ENCODE measurements around the gene RPE65. TPM values are rescaled to one million over a fixed set of nuclear protein-coding genes. Genes with fewer than 3 reads are reported as not detected.
"Not testable (repeated sequence)": the region's sequence is repeated elsewhere in the genome, so short reads cannot be mapped to it uniquely, and the experiment has no call there.

Gene RPE65
- total and polyA plus RNA-seq, 2 of the 8 experiments (the other 6 are each of a cell fraction or from before 2014, with no cell fraction given) = not detected

- H4K20me1 ChIP-seq (replicated peaks in 1 of 2; ENCODE audit: control insufficient read depth in 1 of 2, insufficient read depth in 2 of 2, low read length in 2 of 2); H2AK5ac ChIP-seq (ENCODE audit: low read depth, low read length); H2BK5ac ChIP-seq (ENCODE audit: low read depth, low read length); H2AFZ ChIP-seq (ENCODE audit: low read length); H3K4me1 ChIP-seq (replicated peaks in 1 of 4; ENCODE audit: control insufficient read depth in 3 of 4, insufficient read depth in 4 of 4, low read length in 3 of 4); H3K4me2 ChIP-seq (ENCODE audit: insufficient read depth in 1 of 2, low read depth in 2 of 2, low read length in 2 of 2); DNase-seq (ENCODE audit: low read depth in 1 of 2, low spot score in 2 of 2); H3K27me3 ChIP-seq (replicated peaks in 1 of 4; ENCODE audit: control insufficient read depth in 3 of 4, extremely low read depth in 1 of 4, insufficient read depth in 3 of 4, low read length in 3 of 4); H2BK20ac ChIP-seq (ENCODE audit: low read length); H4K8ac ChIP-seq (ENCODE audit: extremely low read depth, insufficient read depth, low read length); H3K14ac ChIP-seq (ENCODE audit: insufficient read length); H2BK15ac ChIP-seq (ENCODE audit: low read length); H3K56ac ChIP-seq (replicated peaks; ENCODE audit: insufficient read length, low read depth, low read length); H3K23ac ChIP-seq (ENCODE audit: insufficient read length); H3K9me3 ChIP-seq (ENCODE audit: insufficient read depth in 2 of 2, low read depth in 1 of 2, low read length in 1 of 2); H2BK12ac ChIP-seq (ENCODE audit: low read depth, low read length); H3K36me3 ChIP-seq (ENCODE audit: control insufficient read depth in 2 of 4, insufficient read depth in 4 of 4, low read length in 3 of 4); H3K4me3 ChIP-seq (ENCODE audit: extremely low read depth in 1 of 4, insufficient read depth in 2 of 4, low read depth in 3 of 4, low read length in 4 of 4); H3K9ac ChIP-seq (replicated peaks in 1 of 4; ENCODE audit: extremely low read depth in 1 of 4, low read depth in 3 of 4, low read length in 3 of 4); H3K18ac ChIP-seq (ENCODE audit: extremely low read depth, low read length); H2BK120ac ChIP-seq (replicated peaks; ENCODE audit: low read depth, low read length); H3K79me1 ChIP-seq (ENCODE audit: low read depth, low read length); FAIRE-seq; POLR2A ChIA-PET (ENCODE audit: partially characterized antibody); H3K23me2 ChIP-seq (ENCODE audit: low read depth, low read length); H4K5ac ChIP-seq (ENCODE audit: insufficient read length, low read depth, low read length); H3K4ac ChIP-seq (replicated peaks; ENCODE audit: insufficient read length, low read depth, low read length); H3K79me2 ChIP-seq (ENCODE audit: control insufficient read depth in 1 of 2, insufficient read depth in 2 of 2, low read length in 2 of 2); H4K91ac ChIP-seq (replicated peaks; ENCODE audit: insufficient read length, low read length); H3K27ac ChIP-seq (ENCODE audit: low read depth, low read length): not testable (repeated sequence)
- WGBS, 2 experiments (ENCODE audit: extremely low coverage in 1 of 2, insufficient coverage in 1 of 2, insufficient read length in 1 of 2, insufficient replicate concordance in 2 of 2, low coverage in 1 of 2, low lambda C conversion rate in 2 of 2, missing lambda C conversion rate in 1 of 2) = 89% methylated on average over 4 of the region's 5 CpGs; no CpG with 5 or more reads in 1 of the 2 experiments
- CTCF ChIA-PET (ENCODE audit: partially characterized antibody) = interaction anchor here (0.6 to 1.5 kb wide), 4 partner anchors 17 to 333 kb away, joined by 3 to 5 read pairs (median 4); no protein-coding TSS in a partner anchor
These were observed 57.3 kb downstream of the RPE65 start for GRCh38 chr1:68392474-68392873.

DNA sequence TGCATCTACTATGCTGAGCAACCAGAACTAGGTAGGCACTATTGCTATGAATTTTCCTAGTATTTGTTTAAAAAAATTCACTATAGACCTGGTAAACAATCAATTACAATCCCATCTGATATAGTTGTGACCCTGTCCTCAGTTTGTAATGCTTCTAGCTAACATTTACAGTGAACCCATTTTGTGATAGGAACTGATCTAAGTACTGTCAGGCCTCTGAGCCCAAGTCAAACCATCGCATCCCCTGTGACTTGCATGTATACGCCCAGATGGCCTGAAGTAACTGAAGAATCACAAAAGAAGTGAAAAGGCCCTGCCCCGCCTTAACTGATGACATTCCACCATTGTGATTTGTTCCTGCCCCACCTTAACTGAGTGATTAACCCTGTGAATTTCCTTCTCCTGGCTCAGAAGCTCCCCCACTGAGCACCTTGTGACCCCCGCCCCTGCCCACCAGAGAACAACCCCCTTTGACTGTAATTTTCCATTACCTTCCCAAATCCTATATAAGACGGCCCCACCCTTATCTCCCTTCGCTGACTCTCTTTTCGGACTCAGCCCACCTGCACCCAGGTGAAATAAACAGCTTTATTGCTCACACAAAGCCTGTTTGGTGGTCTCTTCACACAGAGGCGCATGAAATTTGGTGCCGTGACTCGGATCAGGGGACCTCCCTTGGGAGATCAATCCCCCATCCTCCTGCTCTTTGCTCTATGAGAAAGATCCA is 63.8 kb downstream of the RPE65 start:
- H2AK5ac ChIP-seq (ENCODE audit: low read depth, low read length); H4K5ac ChIP-seq (ENCODE audit: insufficient read length, low read depth, low read length); H3K9me3 ChIP-seq (ENCODE audit: insufficient read depth in 2 of 2, low read depth in 1 of 2, low read length in 1 of 2); H3K4ac ChIP-seq (replicated peaks; ENCODE audit: insufficient read length, low read depth, low read length); H3K56ac ChIP-seq (replicated peaks; ENCODE audit: insufficient read length, low read depth, low read length); H2BK12ac ChIP-seq (ENCODE audit: low read depth, low read length); H3K4me3 ChIP-seq (ENCODE audit: extremely low read depth in 1 of 4, insufficient read depth in 2 of 4, low read depth in 3 of 4, low read length in 4 of 4); H3K23ac ChIP-seq (ENCODE audit: insufficient read length); H3K27me3 ChIP-seq (replicated peaks in 1 of 4; ENCODE audit: control insufficient read depth in 3 of 4, extremely low read depth in 1 of 4, insufficient read depth in 3 of 4, low read length in 3 of 4); H2BK120ac ChIP-seq (replicated peaks; ENCODE audit: low read depth, low read length); H3K79me1 ChIP-seq (ENCODE audit: low read depth, low read length); POLR2A ChIA-PET (ENCODE audit: partially characterized antibody); H2AFZ ChIP-seq (ENCODE audit: low read length); H3K4me2 ChIP-seq (ENCODE audit: insufficient read depth in 1 of 2, low read depth in 2 of 2, low read length in 2 of 2); H3K18ac ChIP-seq (ENCODE audit: extremely low read depth, low read length); H4K91ac ChIP-seq (replicated peaks; ENCODE audit: insufficient read length, low read length); FAIRE-seq; H4K20me1 ChIP-seq (replicated peaks in 1 of 2; ENCODE audit: control insufficient read depth in 1 of 2, insufficient read depth in 2 of 2, low read length in 2 of 2); H4K8ac ChIP-seq (ENCODE audit: extremely low read depth, insufficient read depth, low read length); H2BK20ac ChIP-seq (ENCODE audit: low read length); DNase-seq (ENCODE audit: low read depth in 1 of 2, low spot score in 2 of 2); H3K9ac ChIP-seq (replicated peaks in 1 of 4; ENCODE audit: extremely low read depth in 1 of 4, low read depth in 3 of 4, low read length in 3 of 4); H3K27ac ChIP-seq (ENCODE audit: low read depth, low read length); H3K79me2 ChIP-seq (ENCODE audit: control insufficient read depth in 1 of 2, insufficient read depth in 2 of 2, low read length in 2 of 2); H3K4me1 ChIP-seq (replicated peaks in 1 of 4; ENCODE audit: control insufficient read depth in 3 of 4, insufficient read depth in 4 of 4, low read length in 3 of 4); H3K14ac ChIP-seq (ENCODE audit: insufficient read length); H2BK15ac ChIP-seq (ENCODE audit: low read length); H2BK5ac ChIP-seq (ENCODE audit: low read depth, low read length); H3K23me2 ChIP-seq (ENCODE audit: low read depth, low read length); H3K36me3 ChIP-seq (ENCODE audit: control insufficient read depth in 2 of 4, insufficient read depth in 4 of 4, low read length in 3 of 4): not testable (repeated sequence)
- CTCF ChIA-PET (ENCODE audit: partially characterized antibody) = interaction anchor here (1.8 kb wide), 1 partner anchor 57 kb away, joined by 4 read pairs; no protein-coding TSS in a partner anchor
- 95% methylated on average over 9 of the region's 10 CpGs; no CpG with 5 or more reads in 1 of the 2 experiments for WGBS, 2 experiments (ENCODE audit: extremely low coverage in 1 of 2, insufficient coverage in 1 of 2, insufficient read length in 1 of 2, insufficient replicate concordance in 2 of 2, low coverage in 1 of 2, low lambda C conversion rate in 2 of 2, missing lambda C conversion rate in 1 of 2)

Measured in H1 (cell line).